ENCODE measurements around the gene PLEKHA7.

PLEKHA7 gene

GRCh38 chr11:16814410-16815046 lies 199.7 kb downstream of the PLEKHA7 start:
- no peak for TF ChIP-seq CTCF (conservative IDR thresholded peaks at IDR 0.05; ENCODE audit: low read depth, low read length)
- Histone ChIP-seq H3K27ac (no peak overlapping the region), H3K27me3 (ENCODE audit: insufficient read depth, low read depth) (no peaks in the 10 kb centered on the region), H2AFZ (ENCODE audit: low read depth) (no peak overlapping the region), H3K36me3 (ENCODE audit: insufficient read depth) (no peaks in the 10 kb centered on the region), H3K9ac (no peak overlapping the region), H3K4me1 (ENCODE audit: low read depth, poor library complexity, severe bottlenecking) (no peaks in the 10 kb centered on the region), H3K4me3 (IDR thresholded peaks at IDR 0.05; ENCODE audit: insufficient read depth, low read depth, low read length) (no peak overlapping the region), H3K79me2 (ENCODE audit: insufficient read depth, low read depth) (no peaks in the 10 kb centered on the region), H4K20me1 (ENCODE audit: insufficient read depth) (no peaks in the 10 kb centered on the region), H3K4me2 (no peak overlapping the region)

- Histone ChIP-seq H4K20me1 (ENCODE audit: insufficient read depth) (no peaks in the 10 kb centered on the region), H3K4me3 (IDR thresholded peaks at IDR 0.05; ENCODE audit: insufficient read depth, low read depth, low read length) (no peak overlapping the region), H3K4me2 (no peak overlapping the region), H3K9ac (no peak overlapping the region), H3K27ac (no peak overlapping the region), H3K27me3 (ENCODE audit: insufficient read depth, low read depth) (no peaks in the 10 kb centered on the region), H3K4me1 (ENCODE audit: low read depth, poor library complexity, severe bottlenecking) (no peaks in the 10 kb centered on the region), H3K79me2 (ENCODE audit: insufficient read depth, low read depth) (no peaks in the 10 kb centered on the region), H2AFZ (ENCODE audit: low read depth) (no peak overlapping the region), H3K36me3 (ENCODE audit: insufficient read depth) (no peaks in the 10 kb centered on the region)
- no peak for TF ChIP-seq CTCF (conservative IDR thresholded peaks at IDR 0.05; ENCODE audit: low read depth, low read length)
These were observed 201.1 kb downstream of the PLEKHA7 start for GRCh38 chr11:16813126-16813525.

GRCh38 chr11:16812274-16812673 lies 201.9 kb downstream of the PLEKHA7 start:
- no peak overlapping the region for H2AFZ ChIP-seq (ENCODE audit: low read depth)
- no peak overlapping the region for H3K4me3 ChIP-seq (IDR thresholded peaks at IDR 0.05; ENCODE audit: insufficient read depth, low read depth, low read length)
- H3K4me2 ChIP-seq = no peak overlapping the region
- TF ChIP-seq CTCF (conservative IDR thresholded peaks at IDR 0.05; ENCODE audit: low read depth, low read length) = no peak
- H3K36me3 ChIP-seq (ENCODE audit: insufficient read depth) = no peaks in the 10 kb centered on the region
- H3K79me2 ChIP-seq (ENCODE audit: insufficient read depth, low read depth) = no peaks in the 10 kb centered on the region
- no peaks in the 10 kb centered on the region for H3K4me1 ChIP-seq (ENCODE audit: low read depth, poor library complexity, severe bottlenecking)
- H3K27ac ChIP-seq = no peak overlapping the region
- H4K20me1 ChIP-seq (ENCODE audit: insufficient read depth) = no peaks in the 10 kb centered on the region
- no peak overlapping the region for H3K9ac ChIP-seq
- H3K27me3 ChIP-seq (ENCODE audit: insufficient read depth, low read depth) = no peaks in the 10 kb centered on the region

- H3K36me3 ChIP-seq (ENCODE audit: insufficient read depth) = no peaks in the 10 kb centered on the region
- H3K27me3 ChIP-seq (ENCODE audit: insufficient read depth, low read depth) = no peaks in the 10 kb centered on the region
- no peaks in the 10 kb centered on the region for H3K79me2 ChIP-seq (ENCODE audit: insufficient read depth, low read depth)
- no peak overlapping the region for H3K9ac ChIP-seq
- H3K4me3 ChIP-seq (IDR thresholded peaks at IDR 0.05; ENCODE audit: insufficient read depth, low read depth, low read length) = no peak overlapping the region
- H3K27ac ChIP-seq = no peak overlapping the region
- H3K4me2 ChIP-seq = no peak overlapping the region
- no peak for TF ChIP-seq CTCF (conservative IDR thresholded peaks at IDR 0.05; ENCODE audit: low read depth, low read length)
- no peaks in the 10 kb centered on the region for H3K4me1 ChIP-seq (ENCODE audit: low read depth, poor library complexity, severe bottlenecking)
- H4K20me1 ChIP-seq (ENCODE audit: insufficient read depth) = no peaks in the 10 kb centered on the region
- no peak overlapping the region for H2AFZ ChIP-seq (ENCODE audit: low read depth)
These were observed 202.8 kb downstream of the PLEKHA7 start for GRCh38 chr11:16811136-16812020.
